Neural cell (in vitro differentiated cells): ENCODE data around the gene TBC1D25. TPM values are rescaled to one million over a fixed set of nuclear protein-coding genes. Genes with fewer than 3 reads are reported as not detected.

ENCODE experiments used
- polyA plus RNA-seq: library from polyadenylated mRNA; depleted of rRNA; stranded (reverse); fragments of >200 nt; gene quantifications from 2 replicates; pipeline ENCODE4 v1.2.3, GENCODE V29; 2014
- small RNA-seq, 3 experiments: library from RNA; depleted of rRNA; stranded (forward); fragments of <200 nt; gene quantifications; one replicate each; pipeline ENCODE3, GENCODE V24; 2012

The TBC1D25 gene
- polyA plus RNA-seq, 1 donor from 2014 or later: 4.5 TPM

Small RNA genes within 50 kb of the gene (small RNA-seq; reads per million reads assigned to genes)
- 0 reads per million in 3 experiments for gene MRPL32P1

Other genes starting within 250 kb of the TBC1D25 start
- not detected in 2 replicates for gene SSX3, start 183.0 kb upstream of the TBC1D25 start, polyA plus RNA-seq
- gene SSX4, start 156.2 kb upstream of the TBC1D25 start, polyA plus RNA-seq: not detected in 2 replicates
- gene SSX4B, start 127.8 kb upstream of the TBC1D25 start, polyA plus RNA-seq: not detected in 2 replicates
- gene SLC38A5, start 69.5 kb upstream of the TBC1D25 start, polyA plus RNA-seq: 0.48 and 3.3 TPM in 2 replicates
- 76.5 and 83.5 TPM in 2 replicates for gene FTSJ1, start 63.5 kb upstream of the TBC1D25 start, polyA plus RNA-seq
- 29.8 and 32.1 TPM in 2 replicates for gene PORCN, start 30.7 kb upstream of the TBC1D25 start, polyA plus RNA-seq
- gene EBP, start 17.9 kb upstream of the TBC1D25 start, polyA plus RNA-seq: 134 and 143 TPM in 2 replicates
- gene RBM3, start 34.8 kb downstream of the TBC1D25 start, polyA plus RNA-seq: 327 and 378 TPM in 2 replicates
- gene WDR13, start 57.8 kb downstream of the TBC1D25 start, polyA plus RNA-seq: 210 and 217 TPM in 2 replicates
- 1.0 and 1.1 TPM in 2 replicates for gene WAS, start 144.1 kb downstream of the TBC1D25 start, polyA plus RNA-seq
- 3.1 and 3.2 TPM in 2 replicates for gene SUV39H1, start 157.0 kb downstream of the TBC1D25 start, polyA plus RNA-seq
- gene GLOD5, start 222.0 kb downstream of the TBC1D25 start, polyA plus RNA-seq: not detected in 2 replicates
- not detected in 2 replicates for gene GATA1, start 246.9 kb downstream of the TBC1D25 start, polyA plus RNA-seq